H1 (cell line): ENCODE measurements around the gene SMTNL2. TPM values are rescaled to one million over a fixed set of nuclear protein-coding genes. Genes with fewer than 3 reads are reported as not detected.

Experiments used
- CTCF ChIA-PET: fragments of 300-600 bp; sonication (Branson Sonifier 250); formaldehyde crosslinking; loops from one replicate; lab custom pipeline; 2021; ENCODE audit not compliant: partially characterized antibody; lab: Charles Lee
- POLR2A ChIA-PET: fragments of 300-600 bp; sonication (Branson Sonifier 250); formaldehyde crosslinking; loops from one replicate; lab custom pipeline; 2021; ENCODE audit warnings: inconsistent platforms; ENCODE audit not compliant: partially characterized antibody; lab: Charles Lee
- DNase-seq, 2 experiments: peaks; one replicate each; pipeline versions ENCODE4 v3.0.0 to v3.0.0-alpha.2; 2010 to 2022; ENCODE audit warnings: low spot score in 2 of 2, low read depth in 1 of 2, mixed read lengths in 1 of 2
- FAIRE-seq: peaks from 2 replicates; lab custom pipeline; 2011; peaks lifted over from hg19 to GRCh38; lab: Jason Lieb, UNC
- H2AFZ ChIP-seq: 2 replicates; pipeline ENCODE4 v1.8.1; 2012; ENCODE audit warnings: low read length, inconsistent platforms
- H2AK5ac ChIP-seq: 2 replicates; pipeline ENCODE4 v1.6.1; 2013; ENCODE audit warnings: low read depth, low read length
- H2BK120ac ChIP-seq: replicated peaks from 2 replicates; pipeline ENCODE3; 2013; ENCODE audit warnings: low read depth, low read length, inconsistent platforms
- H2BK12ac ChIP-seq: 2 replicates; pipeline ENCODE4 v1.6.1; 2013; ENCODE audit warnings: low read depth, low read length
- H2BK15ac ChIP-seq: 2 replicates; pipeline ENCODE4 v1.6.1; 2013; ENCODE audit warnings: low read length
- H2BK20ac ChIP-seq: 2 replicates; pipeline ENCODE4 v1.6.1; 2013; ENCODE audit warnings: low read length
- H2BK5ac ChIP-seq: 2 replicates; pipeline ENCODE4 v1.6.1; 2013; ENCODE audit warnings: low read depth, low read length
- H3K14ac ChIP-seq: 2 replicates; pipeline ENCODE4 v1.6.1; 2013; ENCODE audit warnings: inconsistent platforms; ENCODE audit not compliant: insufficient read length
- H3K18ac ChIP-seq: 2 replicates; pipeline ENCODE4 v1.6.1; 2013; ENCODE audit warnings: low read length; ENCODE audit errors: extremely low read depth
- H3K23ac ChIP-seq: 2 replicates; pipeline ENCODE4 v1.6.1; 2013; ENCODE audit warnings: inconsistent platforms; ENCODE audit not compliant: insufficient read length
- H3K23me2 ChIP-seq: 2 replicates; pipeline ENCODE4 v1.6.1; 2013; ENCODE audit warnings: low read depth, low read length
- H3K27ac ChIP-seq: 2 replicates; pipeline ENCODE4 v1.6.1; 2011; ENCODE audit warnings: low read depth, low read length, inconsistent platforms
- H3K27me3 ChIP-seq, 4 experiments: replicated peaks in 1 of 4; 1 replicate in 1 of 4; 2 replicates in 3 of 4; pipeline versions ENCODE4 v1.6.1 to v1.8.1; 2011 to 2013; ENCODE audit warnings: low read length in 3 of 4, mild to moderate bottlenecking in 3 of 4, inconsistent platforms in 2 of 4, mixed read lengths in 2 of 4, moderate library complexity in 1 of 4; ENCODE audit not compliant: control insufficient read depth in 3 of 4, insufficient read depth in 3 of 4; ENCODE audit errors: extremely low read depth in 1 of 4
- H3K36me3 ChIP-seq, 4 experiments: 2 replicates each; pipeline versions ENCODE4 v1.6.1 to v1.8.1; 2011 to 2013; ENCODE audit warnings: mild to moderate bottlenecking in 4 of 4, low read length in 3 of 4, moderate library complexity in 2 of 4, control low read depth in 1 of 4, inconsistent platforms in 1 of 4; ENCODE audit not compliant: insufficient read depth in 4 of 4, control insufficient read depth in 2 of 4
- H3K4ac ChIP-seq: replicated peaks from 2 replicates; pipeline ENCODE3; 2013; ENCODE audit warnings: low read length, low read depth, mixed read lengths, inconsistent platforms; ENCODE audit not compliant: insufficient read length
- H3K4me1 ChIP-seq, 4 experiments: replicated peaks in 1 of 4; 1 replicate in 1 of 4; 2 replicates in 3 of 4; pipeline versions ENCODE4 v1.6.1 to v1.8.1; 2011 to 2013; ENCODE audit warnings: low read length in 3 of 4, inconsistent platforms in 2 of 4, mixed read lengths in 1 of 4; ENCODE audit not compliant: insufficient read depth in 4 of 4, control insufficient read depth in 3 of 4
- H3K4me2 ChIP-seq, 2 experiments: 2 replicates each; pipeline versions ENCODE4 v1.6.1 to v1.8.1; 2011 to 2013; ENCODE audit warnings: low read depth in 2 of 2, low read length in 2 of 2, control low read depth in 1 of 2, inconsistent platforms in 1 of 2, mild to moderate bottlenecking in 1 of 2; ENCODE audit not compliant: insufficient read depth in 1 of 2
- H3K4me3 ChIP-seq, 4 experiments: fragments of 200-600, 300-600 bp in 1 of 4; sonication (generic), shearing (Covaris generic), sonication (Bioruptor Twin) in 1 of 4; 2 replicates each; pipeline versions ENCODE4 v1.5.1 to v1.8.1; 2011 to 2016; ENCODE audit warnings: low read length in 4 of 4, low read depth in 3 of 4, control low read depth in 2 of 4, inconsistent platforms in 2 of 4, mild to moderate bottlenecking in 2 of 4, mixed read lengths in 1 of 4, moderate library complexity in 1 of 4; ENCODE audit not compliant: insufficient read depth in 2 of 4; ENCODE audit errors: extremely low read depth in 1 of 4
- H3K56ac ChIP-seq: replicated peaks from 2 replicates; pipeline ENCODE3; 2013; ENCODE audit warnings: low read depth, mild to moderate bottlenecking, mixed read lengths, low read length, inconsistent platforms; ENCODE audit not compliant: insufficient read length
- H3K79me1 ChIP-seq: 2 replicates; pipeline ENCODE4 v1.6.1; 2013; ENCODE audit warnings: low read depth, low read length, control low read depth
- H3K79me2 ChIP-seq, 2 experiments: 2 replicates each; pipeline versions ENCODE4 v1.6.1 to v1.8.1; 2012 to 2013; ENCODE audit warnings: low read length in 2 of 2, mild to moderate bottlenecking in 2 of 2, inconsistent platforms in 1 of 2; ENCODE audit not compliant: insufficient read depth in 2 of 2, control insufficient read depth in 1 of 2
- H3K9ac ChIP-seq, 4 experiments: replicated peaks in 1 of 4; 1 replicate in 1 of 4; 2 replicates in 3 of 4; pipeline versions ENCODE4 v1.6.1 to v1.8.1; 2011 to 2013; ENCODE audit warnings: low read depth in 3 of 4, low read length in 3 of 4, control low read depth in 2 of 4, mild to moderate bottlenecking in 2 of 4, moderate library complexity in 2 of 4, inconsistent platforms in 1 of 4; ENCODE audit errors: extremely low read depth in 1 of 4
- H3K9me3 ChIP-seq, 2 experiments: 2 replicates each; pipeline versions ENCODE4 v1.6.1 to v1.8.1; 2012 to 2013; ENCODE audit warnings: mild to moderate bottlenecking in 2 of 2, moderate library complexity in 2 of 2, control low read depth in 1 of 2, inconsistent platforms in 1 of 2, low read depth in 1 of 2, low read length in 1 of 2, mixed read lengths in 1 of 2; ENCODE audit not compliant: insufficient read depth in 2 of 2
- H4K20me1 ChIP-seq, 2 experiments: replicated peaks in 1 of 2; 2 replicates each; pipeline versions ENCODE3 to v1.8.1; 2011 to 2013; ENCODE audit warnings: inconsistent platforms in 2 of 2, low read length in 2 of 2, mild to moderate bottlenecking in 1 of 2; ENCODE audit not compliant: insufficient read depth in 2 of 2, control insufficient read depth in 1 of 2
- H4K5ac ChIP-seq: 2 replicates; pipeline ENCODE4 v1.6.1; 2013; ENCODE audit warnings: low read length, low read depth, mixed read lengths, inconsistent platforms; ENCODE audit not compliant: insufficient read length
- H4K8ac ChIP-seq: 2 replicates; pipeline ENCODE4 v1.8.0; 2013; ENCODE audit warnings: mild to moderate bottlenecking, moderate library complexity, low read length, inconsistent platforms; ENCODE audit not compliant: insufficient read depth; ENCODE audit errors: extremely low read depth
- H4K91ac ChIP-seq: replicated peaks from 2 replicates; pipeline ENCODE3; 2013; ENCODE audit warnings: low read length, mixed read lengths, inconsistent platforms; ENCODE audit not compliant: insufficient read length
- CHD1 ChIP-seq: IDR thresholded peaks from 2 replicates; pipeline ENCODE4 v1.6.1; 2012; ENCODE audit warnings: low read depth, low read length, improper control_type of control experiment
- CREB1 ChIP-seq: IDR thresholded peaks from 2 replicates; pipeline ENCODE4 v1.6.1; 2012; ENCODE audit warnings: inconsistent platforms
- E2F6 ChIP-seq: IDR thresholded peaks from 2 replicates; pipeline ENCODE4 v1.6.1; 2012; ENCODE audit warnings: inconsistent platforms
- JUND ChIP-seq: IDR thresholded peaks from 2 replicates; pipeline ENCODE4 v1.6.1; 2011; ENCODE audit warnings: mild to moderate bottlenecking, improper control_type of control experiment, low read length
- KDM1A ChIP-seq: fragments of 200-600, 300-600 bp; sonication (generic); IDR thresholded peaks from 2 replicates; pipeline ENCODE4 v1.7.1; 2016; ENCODE audit warnings: mild to moderate bottlenecking, low read length, borderline replicate concordance
- MAFK ChIP-seq: IDR thresholded peaks from 2 replicates; pipeline ENCODE4 v1.6.1; 2012; ENCODE audit warnings: low read depth, mild to moderate bottlenecking, improper control_type of control experiment, low read length
- PHF8 ChIP-seq: fragments of 200-600 bp; sonication (generic); conservative IDR thresholded peaks from 2 replicates; pipeline ENCODE4 v1.7.1; 2012; ENCODE audit warnings: low read depth, mild to moderate bottlenecking, inconsistent platforms, low read length, moderate library complexity
- TBP ChIP-seq: IDR thresholded peaks from 2 replicates; pipeline ENCODE4 v1.6.1; 2011; ENCODE audit warnings: low read depth, low read length, improper control_type of control experiment
- WGBS, 2 experiments: shearing (Covaris generic) in 1 of 2; methylation state at CpG; one replicate each; pipeline versions ENCODE4 v1.1.6 to v1.1.7; 2013 to 2015; ENCODE audit warnings: low lambda C conversion rate in 2 of 2, mixed read lengths in 2 of 2, inconsistent platforms in 1 of 2, low coverage in 1 of 2, missing lambda C conversion rate in 1 of 2; ENCODE audit not compliant: insufficient replicate concordance in 2 of 2, insufficient coverage in 1 of 2, insufficient read length in 1 of 2; ENCODE audit errors: extremely low coverage in 1 of 2, missing lambda C conversion rate in 1 of 2; 5-methylcytosine and 5-hydroxymethylcytosine counted together
- polyA plus RNA-seq, 7 experiments: library from polyadenylated mRNA; depleted of rRNA in 3 of 7; stranded (reverse) in 5 of 7; unstranded in 2 of 7; fragments of >200 nt in 5 of 7; fragments of 200-250 nt in 2 of 7; gene quantifications; 1 replicate in 5 of 7; 2 replicates in 1 of 7; 4 replicates in 1 of 7; pipeline versions ENCODE4 v1.2.1 to v1.2.3, GENCODE V29; 2011 to 2013; ENCODE audit warnings: missing spikeins in 2 of 7, mixed read lengths in 2 of 7
- total RNA-seq: library from RNA; stranded (reverse); fragmentation: NEBNext Ultra II Directional; extraction: Animal tissue kit (Norgen Biotek cat#: 25700); gene quantifications from 2 replicates; pipeline ENCODE4 v1.2.1, GENCODE V29; 2021

SMTNL2 gene
- total and polyA plus RNA-seq, 2 of the 8 experiments (the other 6 are each of a cell fraction or from before 2014, with no cell fraction given), result 3.6 to 4.5 TPM

- no peak overlapping the region for H4K91ac ChIP-seq
- H4K8ac ChIP-seq, result no peak overlapping the region
- H4K20me1 ChIP-seq, result no peaks in the 10 kb centered on the region
- no peak overlapping the region for H3K14ac ChIP-seq
- no peak overlapping the region for H3K23ac ChIP-seq
- H3K36me3 ChIP-seq, result no peaks in the 10 kb centered on the region
- ChIA-PET POLR2A (interaction anchor here (0.6 to 1.8 kb wide), 2 partner anchors 11 to 128 kb away, joined by 3 to 8 read pairs; no protein-coding TSS in a partner anchor), CTCF (interaction anchor here (0.7 to 6.8 kb wide), 9 partner anchors 15 to 53 kb away, joined by 3 to 51 read pairs (median 4); partner anchors contain the start of gene SMTNL2)
- no peak overlapping the region for H3K4me2 ChIP-seq
- H3K79me1 ChIP-seq, result no peaks in the 10 kb centered on the region
- FAIRE-seq (no peak), DNase-seq (no peak)
- no peak overlapping the region for H3K56ac ChIP-seq
- no peak overlapping the region for H3K4me3 ChIP-seq
- WGBS, 2 experiments, result 89% methylated on average over 7 of the region's 7 CpGs; no CpG with 5 or more reads in 1 of the 2 experiments
- no peak overlapping the region for H2AFZ ChIP-seq
- H3K18ac ChIP-seq, result no peak overlapping the region
- H3K9ac ChIP-seq, result no peak overlapping the region
- no peaks in the 10 kb centered on the region for H3K79me2 ChIP-seq
- H3K27ac ChIP-seq, result no peak overlapping the region
- no peak overlapping the region for H2BK12ac ChIP-seq
- H4K5ac ChIP-seq, result no peak overlapping the region
- H3K23me2 ChIP-seq, result no peaks in the 10 kb centered on the region
- no peaks in the 10 kb centered on the region for H3K9me3 ChIP-seq
- H2BK15ac ChIP-seq, result no peak overlapping the region
- H2BK20ac ChIP-seq, result no peak overlapping the region
- no peak overlapping the region for H2BK120ac ChIP-seq
- H2BK5ac ChIP-seq, result no peak overlapping the region
- no peak overlapping the region for H3K4ac ChIP-seq
- H2AK5ac ChIP-seq, result no peak overlapping the region; the same call in 1 of the 2 replicates
- peaks cover 0 to 6% (median 0%) of the 10 kb centered on the region in 4 experiments; a peak in 1 of 7 replicates for H3K4me1 ChIP-seq
- no peaks in the 10 kb centered on the region; a peak in 1 of 7 replicates for H3K27me3 ChIP-seq
- no peak for TF ChIP-seq MAFK
- no peak for TF ChIP-seq KDM1A
- TF ChIP-seq CREB1, result no peak
- TF ChIP-seq E2F6, result no peak
- TF ChIP-seq CHD1, result no peak
- no peak for TF ChIP-seq TBP
- no peak for TF ChIP-seq JUND
- TF ChIP-seq PHF8, result no peak
Observed at GRCh38 chr17:4609761-4610160, 25.4 kb downstream of the SMTNL2 start.
